Pericardium fibroblast (primary cell): ENCODE measurements around the gene P2RX2. TPM values are rescaled to one million over a fixed set of nuclear protein-coding genes. Genes with fewer than 3 reads are reported as not detected.

Source experiments
- total RNA-seq: library from RNA; depleted of rRNA; stranded (reverse); fragments of >200 nt; gene quantifications from 2 replicates; pipeline ENCODE4 v1.2.3, GENCODE V29; 2015

The P2RX2 gene
- not detected in 2 replicates for total RNA-seq

DNA sequence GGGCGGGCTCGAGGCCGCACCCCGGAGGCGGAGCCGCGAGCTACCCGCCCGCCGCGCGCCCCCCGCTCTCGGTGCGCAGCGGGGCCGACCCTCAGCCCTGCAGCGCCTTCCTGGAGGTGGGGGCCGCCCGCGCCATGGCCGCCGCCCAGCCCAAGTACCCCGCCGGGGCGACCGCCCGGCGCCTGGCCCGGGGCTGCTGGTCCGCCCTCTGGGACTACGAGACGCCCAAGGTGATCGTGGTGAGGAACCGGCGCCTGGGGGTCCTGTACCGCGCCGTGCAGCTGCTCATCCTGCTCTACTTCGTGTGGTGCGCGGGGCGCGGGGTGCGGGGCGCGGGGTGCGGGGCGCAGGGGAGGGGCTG, at the start of gene P2RX2:
P2RX2 (plus strand) TSS at position 94 of the 361 bp plus-strand sequence; CDS start at position 135, 41 bp downstream.

DNA sequence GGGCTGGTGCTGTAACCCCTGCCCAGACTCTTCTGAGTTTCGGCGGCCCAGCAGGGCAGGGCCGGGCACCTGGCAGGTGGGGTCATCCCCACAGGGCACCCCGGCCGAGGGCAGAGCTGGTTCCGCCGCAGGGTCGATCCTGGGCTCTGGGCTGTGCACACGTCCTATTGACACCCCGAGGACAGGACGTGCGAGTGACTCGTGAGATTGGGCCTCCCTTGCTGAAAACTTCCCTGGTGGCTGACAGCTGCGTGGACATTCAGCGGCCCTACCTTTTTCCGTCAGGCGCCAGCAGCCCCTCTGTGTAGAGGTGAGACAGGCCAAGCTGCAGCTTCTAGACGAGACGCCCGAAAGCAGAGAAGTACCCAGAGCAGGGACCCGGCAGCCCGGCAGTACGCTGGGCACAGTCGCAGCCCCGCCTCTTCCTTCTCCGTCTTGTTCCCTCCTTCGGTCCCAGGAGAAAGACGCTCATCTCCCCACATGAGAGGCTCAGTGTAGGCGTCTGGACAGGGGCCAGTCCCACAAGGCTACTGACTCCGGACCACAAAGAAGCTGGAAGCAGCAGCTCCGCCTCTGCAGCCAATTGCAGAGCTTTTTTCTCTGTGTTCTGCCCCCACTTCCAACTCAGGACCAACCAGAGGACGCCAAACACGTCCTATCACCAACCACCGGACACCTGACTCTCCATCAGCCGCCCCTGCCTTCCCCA, 8.4 kb upstream of the P2RX2 start, which contains the start of gene LRCOL1:
LRCOL1 (minus strand) TSS at position 532 of the 709 bp plus-strand sequence. CDS start 4,331 bp downstream, outside the sequence.

Other genes starting within 250 kb of the P2RX2 start
- gene FBRSL1, start 128.6 kb upstream of the P2RX2 start, total RNA-seq, result 6.8 and 7.8 TPM in 2 replicates
- gene LRCOL1, start 8.2 kb upstream of the P2RX2 start, total RNA-seq, result not detected in 2 replicates
- gene POLE, start 68.6 kb downstream of the P2RX2 start, total RNA-seq, result 9.7 and 11.6 TPM in 2 replicates
- gene PXMP2, start 68.8 kb downstream of the P2RX2 start, total RNA-seq, result 41.0 and 56.6 TPM in 2 replicates
- gene PGAM5, start 92.1 kb downstream of the P2RX2 start, total RNA-seq, result 23.0 and 23.1 TPM in 2 replicates
- gene ANKLE2, start 143.1 kb downstream of the P2RX2 start, total RNA-seq, result 30.8 and 33.8 TPM in 2 replicates
- gene GOLGA3, start 210.1 kb downstream of the P2RX2 start, total RNA-seq, result 56.2 and 69.5 TPM in 2 replicates